Tibial nerve (tissue), 4 donors: Measurements from ENCODE around the gene FBXL12. TPM values are rescaled to one million over a fixed set of nuclear protein-coding genes. Genes with fewer than 3 reads are reported as not detected.

ENCODE experiments used
- small RNA-seq: library from RNA; depleted of rRNA; stranded (forward); fragments of <200 nt; gene quantifications from one replicate; pipeline ENCODE3, GENCODE V24; 2016
- total RNA-seq, 4 donors: library from RNA; depleted of rRNA; stranded (reverse); fragments of >200 nt; gene quantifications; one replicate each; pipeline ENCODE4 v1.1.0, GENCODE V29; 2016

Gene FBXL12
- total RNA-seq, 4 donors from 2014 or later: 26.2 to 42.7 (median 36.6) TPM

Small RNAs within 50 kb of the gene (small RNA-seq; reads per million reads assigned to genes)
- not detected for gene RF00156

Other genes starting within 250 kb of the FBXL12 start
- 10 to 100 TPM; 27.4 to 39.8 (median 32.2) TPM for gene ZNF121, start 234.6 kb downstream of the FBXL12 start, total RNA-seq
- 10 to 100 TPM; 19.4 to 30.3 (median 21.9) TPM for gene ZNF561, start 197.8 kb downstream of the FBXL12 start, total RNA-seq
- 10 to 100 TPM; 17.9 to 31.6 (median 24.5) TPM for gene ZNF562, start 144.0 kb downstream of the FBXL12 start, total RNA-seq
- gene ZNF846, start 50.3 kb downstream of the FBXL12 start, total RNA-seq: 10 to 100 TPM; 20.8 to 36.9 (median 26.8) TPM
- 100 to 1,000 TPM; 349 to 599 (median 515) TPM for gene UBL5, start 8.8 kb upstream of the FBXL12 start, total RNA-seq
- 100 to 1,000 TPM in 2 of 4 donors, 10 to 100 TPM in 2; 90.6 to 124 (median 103) TPM for gene PIN1, start 16.2 kb upstream of the FBXL12 start, total RNA-seq
- gene OLFM2, start 117.4 kb upstream of the FBXL12 start, total RNA-seq: 10 to 100 TPM in 1 of 4 donors, 1 to 10 TPM in 3; 4.8 to 12.6 (median 8.8) TPM
- gene COL5A3, start 191.4 kb upstream of the FBXL12 start, total RNA-seq: 100 to 1,000 TPM in 1 of 4 donors, 10 to 100 TPM in 3; 41.3 to 102 (median 56.3) TPM
- not detected for gene RDH8, start 194.4 kb upstream of the FBXL12 start, total RNA-seq